Measurements from ENCODE around the gene HCLS1.
"Not testable (repeated sequence)": the region's sequence is repeated elsewhere in the genome, so short reads cannot be mapped to it uniquely, and the experiment has no call there.

The HCLS1 gene

DNA sequence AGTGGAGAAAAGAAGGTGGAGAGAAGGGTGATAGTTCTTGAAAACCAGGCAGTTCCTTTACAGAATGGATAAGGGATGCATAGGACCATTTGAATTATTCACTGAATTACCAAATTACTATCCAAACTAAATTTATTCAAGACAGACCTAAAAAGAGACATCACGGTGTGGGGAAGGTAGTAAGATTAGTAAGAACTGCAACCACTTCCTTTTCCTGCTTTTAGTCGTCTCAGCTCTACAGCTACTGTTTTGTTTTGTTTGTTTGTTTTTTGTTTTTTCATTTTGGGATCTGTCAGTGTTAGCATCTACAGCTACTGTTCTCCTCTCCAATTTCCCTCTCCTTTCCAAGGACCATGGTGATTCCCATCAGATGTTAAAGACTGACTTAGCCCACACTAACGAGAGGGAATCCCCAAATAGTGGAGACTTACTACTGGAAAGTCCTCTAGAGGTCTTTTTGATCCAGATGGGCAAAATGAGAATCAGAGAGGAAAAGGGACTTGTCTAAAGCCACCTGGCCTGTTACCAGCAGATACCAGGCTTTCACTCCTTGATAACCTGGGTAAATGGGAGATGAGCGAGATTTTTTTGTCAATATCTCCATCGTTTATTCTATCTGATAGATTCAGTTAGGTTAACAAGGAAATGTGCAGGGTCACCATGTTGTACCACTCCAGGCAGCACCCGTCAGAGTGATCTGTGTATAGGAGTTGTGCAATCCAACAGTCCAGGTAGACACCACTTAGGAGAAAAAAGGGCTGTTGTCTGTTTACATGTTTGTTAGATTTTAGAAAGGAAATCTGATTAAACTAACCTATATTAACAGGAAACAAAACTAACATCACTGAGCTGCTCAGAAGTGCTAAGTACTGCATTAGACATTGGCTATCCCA, 6.0 kb downstream of the HCLS1 start:
- no peak for DNase-seq

GRCh38 chr3:121651684-121652083, 9.0 kb downstream of the HCLS1 start:
- DNase-seq, result peak; percentile 16

DNA sequence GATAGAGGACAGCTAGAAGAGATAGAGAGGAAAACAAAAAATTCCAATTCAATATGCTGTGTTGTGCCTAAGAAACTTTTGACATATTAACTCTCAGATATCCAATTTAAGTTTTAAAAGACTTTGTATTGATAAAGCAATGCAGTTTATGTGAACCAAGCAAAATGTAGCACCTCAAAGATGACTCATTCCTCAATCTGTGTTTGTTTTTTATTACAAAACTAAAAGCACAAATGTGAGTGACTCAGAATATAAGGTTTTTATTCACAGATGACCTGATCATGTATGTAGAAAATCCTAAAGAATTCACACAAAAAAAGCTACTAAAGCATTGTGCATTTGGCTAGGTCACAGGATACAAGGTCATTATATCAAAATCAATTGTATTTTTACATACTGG, 11.1 kb downstream of the HCLS1 start:
- no peak for DNase-seq

GRCh38 chr3:121648219-121648958, 12.3 kb downstream of the HCLS1 start:
- no peak for DNase-seq

- no peak for DNase-seq
Measured at GRCh38 chr3:121645054-121645453, 15.6 kb downstream of the HCLS1 start.

- DNase-seq, result no peak
Measured at GRCh38 chr3:121642601-121643314, 17.9 kb downstream of the HCLS1 start.

- no peak for DNase-seq
Measured at GRCh38 chr3:121641127-121641526, 19.6 kb downstream of the HCLS1 start.

GRCh38 chr3:121637922-121638321, 22.8 kb downstream of the HCLS1 start:
- no peak for DNase-seq

DNA sequence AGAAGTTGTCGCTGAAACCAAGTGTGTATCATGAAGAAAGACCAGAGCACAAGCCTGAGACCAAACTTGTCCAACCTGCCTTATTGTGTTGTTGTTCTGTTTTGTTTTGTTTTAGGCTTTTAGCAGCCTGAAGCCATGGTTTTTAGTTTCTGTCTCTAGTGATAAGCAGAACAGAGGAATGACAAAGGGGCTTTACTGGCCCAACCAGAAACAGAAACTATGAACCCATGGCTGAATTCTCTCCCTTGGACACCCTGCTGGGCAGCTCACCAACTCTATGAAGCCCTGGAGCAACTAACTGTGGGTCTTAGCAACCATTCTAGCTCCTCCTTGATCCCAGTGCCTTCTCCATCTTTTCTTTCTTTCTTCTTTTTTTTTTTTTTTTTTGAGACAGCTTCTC, 30.3 kb downstream of the HCLS1 start:
- no peak for DNase-seq

DNA sequence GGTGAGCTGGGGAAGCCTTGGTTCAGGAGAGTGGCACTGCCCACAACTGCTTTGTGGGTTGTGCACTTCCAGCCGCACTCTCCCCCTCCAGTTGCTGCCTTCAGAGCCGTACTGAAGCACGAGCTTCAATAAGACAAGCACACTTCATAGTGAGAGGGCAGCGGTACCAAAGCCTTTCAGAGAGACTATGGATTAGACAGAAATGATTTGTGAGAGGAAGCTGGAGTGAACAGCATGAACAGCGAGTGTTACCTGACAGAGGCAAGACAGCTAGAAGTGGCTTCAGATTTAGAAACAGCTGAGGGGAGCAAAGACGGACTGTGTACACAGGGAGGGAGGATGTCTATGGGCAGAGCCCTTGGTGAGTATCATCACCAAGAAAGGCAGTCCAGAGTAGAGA, 31.1 kb downstream of the HCLS1 start:
- DNase-seq, result no peak

GRCh38 chr3:121627622-121628021, 33.1 kb downstream of the HCLS1 start:
- DNase-seq, result no peak

DNA sequence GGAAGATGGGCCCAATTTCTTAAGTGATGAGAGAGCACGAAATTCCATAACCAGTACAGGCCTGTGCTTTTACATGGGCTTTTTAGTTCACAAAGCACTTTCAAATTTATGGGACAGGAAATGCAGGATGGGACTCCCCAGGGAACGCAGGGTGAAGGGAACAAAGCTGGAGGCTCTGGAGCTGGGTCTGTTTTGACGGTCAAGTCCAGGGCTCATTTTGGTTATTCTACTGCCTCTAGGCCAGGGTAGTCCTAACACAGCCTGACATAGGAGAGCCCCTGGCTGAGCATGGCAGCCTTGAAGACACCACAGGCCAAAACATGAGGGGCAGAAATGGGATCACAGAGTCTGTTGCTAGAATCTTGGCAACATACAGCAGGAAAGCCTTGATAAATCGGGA, 33.5 kb downstream of the HCLS1 start:
- no peak for DNase-seq

- no peak for DNase-seq
Measured at GRCh38 chr3:121626495-121626894, 34.2 kb downstream of the HCLS1 start.

- no peak for DNase-seq
Measured at GRCh38 chr3:121624147-121624899, 36.4 kb downstream of the HCLS1 start.

DNA sequence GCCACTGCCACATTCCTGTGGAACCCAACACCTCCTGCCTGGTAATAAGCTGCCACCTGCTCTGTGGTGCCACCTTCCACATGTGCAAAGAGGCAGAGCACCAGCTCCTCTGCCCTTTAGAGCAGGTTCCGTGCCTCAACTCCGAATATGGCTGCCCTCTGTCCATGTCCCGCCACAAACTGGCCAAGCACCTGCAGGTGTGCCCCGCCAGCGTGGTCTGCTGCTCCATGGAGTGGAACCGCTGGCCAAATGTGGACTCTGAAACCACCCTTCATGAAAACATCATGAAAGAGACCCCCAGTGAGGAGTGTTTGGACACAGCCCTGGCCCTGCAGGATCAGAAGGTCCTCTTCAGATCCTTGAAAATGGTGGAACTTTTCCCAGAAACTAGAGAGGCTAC, 39.2 kb downstream of the HCLS1 start:
- no peak for DNase-seq

DNA sequence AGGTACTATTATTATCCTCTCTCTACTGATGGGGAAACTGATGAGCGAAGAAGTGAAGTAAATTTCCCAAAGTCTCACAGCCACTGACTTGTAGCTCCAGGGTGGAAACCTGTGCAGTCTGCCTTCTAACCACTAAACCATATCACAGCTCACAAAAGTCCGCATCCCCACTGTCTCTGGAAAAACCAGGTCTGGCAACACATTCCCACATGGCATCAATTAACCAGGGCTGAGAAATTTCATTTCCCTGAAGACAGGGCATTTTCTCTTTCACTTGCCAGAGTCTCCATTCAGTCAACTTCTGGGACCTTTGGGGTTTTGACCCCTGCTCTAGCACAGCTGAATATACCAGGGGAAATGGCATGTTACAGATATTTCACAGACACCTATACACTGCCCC, 41.0 kb downstream of the HCLS1 start:
- no peak for DNase-seq

DNA sequence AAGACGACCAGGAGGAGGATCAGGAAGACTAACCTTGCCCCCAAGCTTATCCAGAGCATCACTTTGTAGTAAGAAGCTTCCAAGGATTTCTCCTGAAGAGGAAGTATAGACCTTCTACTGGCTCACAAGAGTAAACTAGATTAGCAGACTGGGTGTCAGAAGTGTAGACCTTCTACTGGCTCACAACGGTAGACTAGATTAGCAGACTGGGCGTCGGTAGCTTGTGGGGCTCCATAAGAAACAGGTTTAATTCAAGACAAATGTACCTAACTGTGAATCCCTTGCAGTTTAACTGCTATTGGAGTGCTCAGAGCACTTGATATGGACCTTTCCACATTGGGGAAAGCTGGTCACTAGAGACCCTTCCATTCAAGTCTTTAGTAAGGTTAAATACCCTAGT, 54.6 kb downstream of the HCLS1 start:
- no peak for DNase-seq

DNA sequence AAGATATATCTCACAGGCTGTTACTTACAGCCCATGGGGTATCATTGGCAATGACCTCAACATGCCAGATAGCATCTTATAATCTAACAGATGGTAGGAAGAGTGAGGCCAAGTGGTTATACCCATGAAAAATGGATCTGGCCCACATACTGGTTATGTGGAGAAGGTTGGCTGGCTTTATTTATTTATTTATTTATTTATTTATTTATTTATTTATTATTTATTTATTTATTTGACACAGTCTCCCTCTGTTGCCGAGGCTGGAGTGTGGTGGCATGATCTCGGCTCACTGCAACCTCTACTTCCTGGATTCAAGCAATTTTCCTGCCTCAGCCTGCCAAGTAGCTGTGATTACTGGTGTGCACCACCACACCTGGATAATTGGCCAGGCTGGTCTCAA, 55.9 kb downstream of the HCLS1 start:
- no peak for DNase-seq

DNA sequence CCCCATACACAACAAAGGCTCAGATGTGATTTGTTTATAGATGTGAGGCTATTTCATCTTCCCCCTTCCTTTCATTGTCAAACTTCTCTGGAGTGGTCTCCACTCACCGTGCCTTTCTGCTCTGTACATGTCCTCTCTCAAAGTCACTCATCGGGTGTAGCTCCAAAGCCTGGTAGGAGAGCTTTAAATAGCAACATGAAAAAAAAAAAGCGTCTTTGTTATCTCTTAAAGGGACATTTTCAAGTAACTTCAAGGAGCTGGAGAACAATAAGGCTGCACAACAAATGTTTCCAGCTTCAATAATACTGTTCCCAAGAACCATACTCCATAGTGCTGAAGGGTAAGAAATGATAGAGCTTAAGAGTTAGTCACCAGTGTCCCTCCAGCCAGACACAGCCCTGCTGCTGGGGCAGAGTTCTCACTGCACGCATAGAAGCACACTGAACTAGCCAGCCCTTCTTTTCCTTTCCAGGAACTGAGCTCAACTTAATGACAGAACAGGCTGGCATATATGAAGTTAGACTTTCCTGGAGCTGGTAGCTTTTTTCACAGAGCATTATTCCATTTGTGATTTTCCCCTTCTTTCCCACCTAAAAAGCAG, 59.4 kb downstream of the HCLS1 start:
- DNase-seq, result no peak

GRCh38 chr3:121599900-121600299, 60.8 kb downstream of the HCLS1 start:
- not testable (repeated sequence) for DNase-seq

DNA sequence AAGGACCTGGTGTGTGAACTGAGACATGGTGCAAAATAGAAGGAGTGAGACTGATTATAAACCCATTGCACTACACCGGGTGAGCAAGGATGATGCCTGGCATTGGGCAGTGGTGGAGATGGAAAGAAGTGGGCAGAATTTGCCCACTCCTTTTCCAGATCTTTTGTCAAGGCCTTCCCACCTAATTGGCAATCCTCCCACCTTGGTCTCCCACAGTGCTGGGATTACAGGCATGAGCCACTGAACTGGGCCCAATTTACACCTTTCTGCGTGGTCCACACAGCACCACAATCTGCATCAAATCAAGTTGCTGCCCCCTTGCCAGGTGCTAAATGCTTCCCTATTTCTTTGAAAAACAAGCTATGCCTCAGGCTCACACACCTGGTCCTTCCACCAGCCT, 62.1 kb downstream of the HCLS1 start:
- DNase-seq, result no peak

- DNase-seq, result no peak
Measured at GRCh38 chr3:121595765-121596406, 64.8 kb downstream of the HCLS1 start.
